Lower leg skin (tissue), 3 donors: Measurements from ENCODE around the gene DNAH1.

Source experiments
- CTCF ChIP-seq, 3 donors: fragments of 450-650 bp; IDR thresholded peaks; one replicate each; pipeline ENCODE4 v1.5.1; 2016; ENCODE audit warnings: antibody characterized with exemption in 3 of 3, mild to moderate bottlenecking in 3 of 3, moderate library complexity in 2 of 3
- POLR2A ChIP-seq, 2 donors: fragments of 450-650 bp; IDR thresholded peaks; one replicate each; pipeline ENCODE4 v1.6.1; 2016 to 2017; ENCODE audit warnings: antibody characterized with exemption in 2 of 2, mild to moderate bottlenecking in 1 of 2, moderate library complexity in 1 of 2

GRCh38 chr3:52403955-52404354 is 87.8 kb downstream of the DNAH1 start:
- TF ChIP-seq CTCF (IDR thresholded peaks at IDR 0.05) (no peak), POLR2A (IDR thresholded peaks at IDR 0.05) (no peak)
